HUES48 (cell line): ENCODE measurements around the gene ETF1.
A peak's percentile ranks its signal among the peaks of the same experiment; 100 is the strongest.

ENCODE experiments used
- H3K27ac ChIP-seq: one replicate; pipeline ENCODE4 v1.7.0; 2013; ENCODE audit warnings: low read depth, low read length, inconsistent platforms
- H3K27me3 ChIP-seq: 2 replicates; pipeline ENCODE4 v1.6.1; 2013; ENCODE audit warnings: mild to moderate bottlenecking, low read length; ENCODE audit not compliant: control insufficient read depth, insufficient read depth
- H3K36me3 ChIP-seq: 2 replicates; pipeline ENCODE4 v1.6.1; 2013; ENCODE audit warnings: low read length; ENCODE audit not compliant: control insufficient read depth, insufficient read depth
- H3K4me1 ChIP-seq: 2 replicates; pipeline ENCODE4 v1.6.1; 2013; ENCODE audit warnings: mild to moderate bottlenecking, low read length; ENCODE audit not compliant: control insufficient read depth, insufficient read depth
- H3K4me3 ChIP-seq: 2 replicates; pipeline ENCODE4 v1.5.1; 2013; ENCODE audit warnings: mild to moderate bottlenecking, low read depth, low read length
- H3K9ac ChIP-seq: 2 replicates; pipeline ENCODE4 v1.6.1; 2013; ENCODE audit warnings: mild to moderate bottlenecking, low read depth, low read length, moderate library complexity
- H3K9me3 ChIP-seq: 2 replicates; pipeline ENCODE4 v1.6.1; 2013; ENCODE audit warnings: low read length; ENCODE audit not compliant: control insufficient read depth, insufficient read depth

ETF1 gene

DNA sequence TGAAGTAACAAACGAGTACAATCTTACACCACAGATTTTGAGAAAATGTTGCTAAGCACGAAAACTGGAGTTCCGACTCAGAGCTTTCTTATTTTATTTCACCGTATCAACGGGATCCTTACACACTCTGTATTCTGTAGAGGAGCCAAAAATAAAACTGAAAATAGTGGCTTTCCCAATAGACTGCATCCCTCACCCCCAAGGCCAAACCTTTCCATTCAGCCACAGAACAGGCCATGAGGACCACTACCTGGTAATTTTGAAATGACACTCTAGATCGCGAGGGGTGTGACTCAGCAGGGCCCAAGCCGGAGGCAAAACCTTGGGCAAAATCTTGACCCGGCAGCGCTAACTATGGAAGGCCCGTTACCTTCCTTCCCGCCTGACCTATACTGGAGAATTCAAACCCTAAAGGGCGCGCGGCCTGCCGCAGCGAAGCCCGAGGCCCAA is 31.7 kb upstream of the ETF1 start:
- Histone ChIP-seq H3K4me3 (peak overlapping the region; percentile 98), H3K9me3 (no peaks in the 10 kb centered on the region), H3K36me3 (peaks cover 43% of the 10 kb centered on the region), H3K4me1 (peaks cover 6% of the 10 kb centered on the region; the same call in 1 of the 2 replicates), H3K27me3 (no peaks in the 10 kb centered on the region), H3K27ac (peak overlapping the region; percentile 99), H3K9ac (peak overlapping the region; percentile 99)

DNA sequence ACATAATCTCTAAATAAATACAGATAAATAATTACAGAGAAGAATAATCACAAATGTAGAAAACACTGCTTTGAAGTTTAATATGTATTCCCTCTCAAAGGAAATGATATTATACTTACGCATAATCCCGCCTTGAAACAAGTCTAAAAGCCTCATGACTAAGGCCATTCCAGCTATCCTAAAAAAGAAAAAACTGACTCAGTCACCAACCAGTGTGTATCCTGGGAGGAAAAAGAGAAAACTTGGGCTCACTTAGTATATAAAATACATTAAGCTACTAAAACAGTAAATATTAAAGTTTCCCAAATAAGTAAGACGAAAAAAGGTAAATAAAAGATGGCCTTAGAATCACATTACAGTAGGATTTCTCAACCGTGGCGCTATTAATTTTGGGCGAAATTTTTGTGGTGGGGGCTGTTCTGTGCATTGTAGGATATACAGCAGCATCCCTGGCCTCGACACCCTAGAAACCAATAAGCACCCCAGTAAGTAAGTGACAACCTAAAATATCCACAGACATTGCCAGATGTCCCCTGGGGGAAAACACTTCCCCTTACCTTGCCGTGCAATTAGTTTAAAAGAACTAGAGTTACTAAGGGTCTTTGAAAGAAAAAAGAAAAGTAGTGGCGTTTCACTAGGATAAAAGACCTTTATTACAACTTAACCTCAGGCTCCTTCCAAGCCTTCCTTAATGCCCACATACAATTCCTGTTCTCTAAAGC is 31.1 kb upstream of the ETF1 start:
- H3K9ac ChIP-seq = peak overlapping the region; percentile 99
- no peaks in the 10 kb centered on the region for H3K27me3 ChIP-seq
- peaks cover 50% of the 10 kb centered on the region for H3K36me3 ChIP-seq
- H3K27ac ChIP-seq = peak overlapping the region; percentile 99
- H3K9me3 ChIP-seq = no peaks in the 10 kb centered on the region
- peak overlapping the region; percentile 98 for H3K4me3 ChIP-seq
- peaks cover 6% of the 10 kb centered on the region; the same call in 1 of the 2 replicates for H3K4me1 ChIP-seq

DNA sequence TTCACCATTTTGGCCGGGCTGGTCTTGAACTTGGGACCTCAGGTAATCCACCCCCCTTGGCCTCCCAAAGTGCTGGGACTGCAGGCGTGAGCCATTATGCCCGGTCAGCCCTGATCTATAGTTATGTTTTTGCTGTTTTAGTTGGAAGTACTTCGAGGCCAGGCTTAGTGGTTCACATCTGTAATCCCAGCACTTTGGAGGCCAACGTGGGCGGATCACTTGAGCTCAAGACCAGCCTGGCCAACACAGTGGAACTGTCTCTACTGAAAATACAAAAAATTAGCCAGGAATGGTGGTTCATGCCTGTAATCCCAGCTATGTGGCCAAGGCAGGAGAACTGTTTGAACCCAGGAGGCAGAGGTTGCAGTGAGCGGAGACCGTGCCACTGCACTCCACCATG is 30.2 kb upstream of the ETF1 start:
- H3K27ac ChIP-seq = no peak overlapping the region
- H3K4me1 ChIP-seq = peaks cover 6% of the 10 kb centered on the region; the same call in 1 of the 2 replicates
- no peaks in the 10 kb centered on the region for H3K27me3 ChIP-seq
- no peak overlapping the region for H3K9ac ChIP-seq
- H3K4me3 ChIP-seq = peak overlapping the region; percentile 98; the same call in 1 of the 2 replicates
- peaks cover 59% of the 10 kb centered on the region for H3K36me3 ChIP-seq
- H3K9me3 ChIP-seq = no peaks in the 10 kb centered on the region

DNA sequence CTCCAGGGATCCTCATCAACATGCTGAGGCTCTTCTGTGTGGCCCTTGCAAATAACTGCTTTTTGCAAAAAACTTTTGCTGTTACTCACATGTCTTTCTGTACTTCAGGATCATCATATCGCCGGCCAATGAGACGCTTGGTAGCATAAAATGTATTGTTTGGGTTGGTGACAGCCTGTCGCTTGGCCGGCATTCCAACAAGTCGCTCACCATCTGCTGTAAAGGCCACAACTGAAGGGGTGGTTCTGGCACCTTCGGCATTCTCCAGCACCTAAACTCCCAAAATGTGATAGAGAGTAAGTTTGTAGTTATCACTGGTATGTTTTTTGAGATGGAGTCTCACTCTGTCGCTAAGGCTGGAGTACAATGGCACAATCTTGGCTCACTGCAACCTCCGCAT is 27.8 kb upstream of the ETF1 start:
- no peaks in the 10 kb centered on the region for H3K9me3 ChIP-seq
- H3K27me3 ChIP-seq = no peaks in the 10 kb centered on the region
- H3K9ac ChIP-seq = no peak overlapping the region
- peaks cover 82% of the 10 kb centered on the region for H3K36me3 ChIP-seq
- H3K4me3 ChIP-seq = no peak overlapping the region
- H3K4me1 ChIP-seq = peaks cover 6% of the 10 kb centered on the region; the same call in 1 of the 2 replicates
- H3K27ac ChIP-seq = no peak overlapping the region

DNA sequence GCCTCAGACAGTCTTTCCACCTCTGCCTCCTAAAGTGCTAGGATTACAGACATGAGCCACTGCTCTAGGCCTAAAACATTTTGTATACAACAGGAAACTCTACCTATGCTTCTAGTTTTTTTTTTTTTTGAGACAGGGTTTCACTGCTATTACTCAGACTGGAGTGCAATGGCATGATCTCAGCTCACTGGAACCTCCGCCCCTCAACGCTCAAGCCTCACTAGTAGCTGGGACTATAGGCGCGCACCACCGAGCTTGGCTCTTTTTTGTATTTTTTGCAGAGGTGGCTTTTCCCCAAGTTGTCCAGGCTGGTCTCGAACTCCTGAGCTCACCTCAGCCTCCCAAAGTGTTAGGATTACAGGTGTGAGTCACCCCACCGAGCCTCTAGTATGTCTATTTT is 26.7 kb upstream of the ETF1 start:
- Histone ChIP-seq H3K36me3 (peaks cover 93% of the 10 kb centered on the region), H3K9me3 (no peaks in the 10 kb centered on the region), H3K27me3 (no peaks in the 10 kb centered on the region), H3K9ac (no peak overlapping the region), H3K4me3 (no peak overlapping the region), H3K4me1 (peaks cover 6% of the 10 kb centered on the region; the same call in 1 of the 2 replicates), H3K27ac (no peak overlapping the region)

DNA sequence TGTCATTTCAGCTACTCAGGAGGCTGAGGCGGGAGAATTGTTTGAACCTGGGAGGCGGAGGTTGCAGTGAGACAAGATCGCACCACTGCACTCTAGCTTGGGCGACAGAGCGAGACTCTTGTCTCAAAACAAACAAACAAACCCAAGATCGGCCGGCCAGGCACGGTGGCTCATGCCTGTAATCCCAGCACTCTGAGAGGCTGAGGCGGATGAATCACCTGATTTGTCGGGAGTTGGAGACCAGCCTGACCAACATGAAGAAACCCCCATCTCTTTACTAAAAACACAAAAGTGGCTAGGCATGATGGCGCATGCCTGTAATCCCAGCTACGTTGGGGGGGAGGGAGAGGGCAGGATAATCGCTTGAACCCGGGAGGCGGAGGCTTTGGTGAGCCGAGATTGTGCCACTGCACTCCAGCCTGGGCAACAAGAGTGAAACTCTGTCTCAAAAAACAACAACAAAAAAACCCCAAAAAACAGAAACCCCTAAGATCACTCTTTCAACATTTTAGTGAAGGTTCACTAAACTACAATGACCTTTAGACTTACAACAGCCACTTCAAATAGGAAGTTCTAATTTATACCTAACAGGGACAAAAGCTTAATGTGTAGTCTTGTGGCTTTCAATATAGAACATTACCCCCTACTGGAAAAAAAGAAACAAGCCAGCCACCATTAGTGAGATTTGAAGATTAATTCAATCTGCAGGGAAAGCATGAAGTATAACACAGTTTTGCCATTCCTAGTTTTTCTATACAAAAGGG is 25.2 kb upstream of the ETF1 start:
- Histone ChIP-seq H3K4me3 (no peak overlapping the region), H3K9ac (no peak overlapping the region), H3K27ac (no peak overlapping the region), H3K4me1 (no peaks in the 10 kb centered on the region), H3K36me3 (peaks cover 99% of the 10 kb centered on the region), H3K27me3 (no peaks in the 10 kb centered on the region), H3K9me3 (no peaks in the 10 kb centered on the region)

DNA sequence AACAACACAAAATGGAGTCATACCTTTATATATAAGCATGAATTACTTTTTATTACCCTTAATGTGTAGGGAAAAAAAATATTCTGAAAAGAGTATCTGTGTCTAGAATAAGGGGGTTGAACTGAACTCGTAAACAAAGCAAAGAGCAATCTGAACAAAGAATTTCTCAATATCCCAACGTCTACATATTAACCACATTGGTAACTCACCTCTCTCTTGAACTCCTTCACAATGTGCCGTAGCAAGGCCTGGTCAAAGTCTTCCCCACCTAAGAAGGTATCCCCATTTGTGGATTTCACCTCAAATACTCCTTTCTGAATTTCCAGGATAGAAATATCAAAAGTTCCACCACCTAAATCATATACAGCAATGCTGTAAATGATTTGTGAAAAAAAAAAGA is 23.8 kb upstream of the ETF1 start:
- no peaks in the 10 kb centered on the region for H3K27me3 ChIP-seq
- no peak overlapping the region for H3K27ac ChIP-seq
- H3K9ac ChIP-seq = no peak overlapping the region
- no peak overlapping the region for H3K4me3 ChIP-seq
- no peaks in the 10 kb centered on the region for H3K9me3 ChIP-seq
- peaks cover 94% of the 10 kb centered on the region for H3K36me3 ChIP-seq
- H3K4me1 ChIP-seq = no peaks in the 10 kb centered on the region

DNA sequence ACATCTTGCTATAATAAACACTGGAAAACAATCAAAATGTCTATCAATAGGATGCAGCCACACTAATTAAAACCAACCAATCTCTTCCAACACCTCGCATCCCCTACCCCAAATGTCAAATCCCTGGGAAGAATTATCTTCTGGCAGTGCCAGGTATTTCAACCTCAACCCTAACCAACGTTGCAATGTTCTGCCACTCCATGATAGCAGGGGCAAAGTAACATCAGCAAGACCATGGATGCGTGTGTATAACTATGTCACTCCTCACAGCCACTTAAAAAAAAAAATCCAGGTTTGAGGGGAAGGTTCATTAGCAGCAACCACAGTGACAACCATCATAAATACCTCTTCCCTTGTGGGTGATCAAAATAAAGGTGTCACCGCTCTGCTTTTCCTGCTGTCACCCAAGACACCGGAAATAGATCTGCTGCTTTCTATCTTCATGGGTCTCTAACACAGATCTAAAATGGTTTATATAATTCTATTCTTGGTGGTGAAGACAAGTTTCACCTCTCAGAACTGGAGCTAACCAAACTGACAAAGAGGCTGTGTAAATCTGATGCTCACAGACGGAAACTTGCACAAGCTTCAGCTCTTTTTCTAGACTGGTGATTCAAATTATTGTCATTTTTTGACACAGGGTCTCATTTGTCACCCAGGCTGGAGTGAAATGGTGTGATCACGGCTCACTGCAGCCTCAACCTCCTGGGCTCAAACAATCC is 22.2 kb upstream of the ETF1 start:
- Histone ChIP-seq H3K9ac (no peak overlapping the region), H3K27me3 (no peaks in the 10 kb centered on the region), H3K4me3 (no peak overlapping the region), H3K36me3 (peaks cover 95% of the 10 kb centered on the region), H3K27ac (no peak overlapping the region), H3K9me3 (no peaks in the 10 kb centered on the region), H3K4me1 (no peaks in the 10 kb centered on the region)

DNA sequence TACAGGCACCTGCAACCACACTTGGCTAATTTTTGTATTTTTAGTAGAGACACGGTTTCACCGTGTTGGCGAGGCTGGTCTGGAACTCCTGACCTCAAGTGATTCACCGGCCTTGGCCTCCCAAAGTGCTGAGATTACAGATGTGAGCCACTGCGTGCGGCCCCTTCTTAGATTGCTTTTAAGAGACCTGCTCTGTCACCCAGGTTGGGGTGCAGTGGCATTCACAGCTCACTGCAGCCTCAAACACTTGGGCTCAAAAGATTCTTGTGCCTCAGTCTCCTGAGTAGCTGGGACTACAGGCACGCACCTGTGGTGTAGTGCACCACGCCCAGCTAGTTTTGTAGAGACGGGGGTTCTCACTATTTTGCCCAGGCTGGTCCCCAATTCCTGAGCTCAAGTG is 21.2 kb upstream of the ETF1 start:
- H3K9me3 ChIP-seq = no peaks in the 10 kb centered on the region
- H3K27ac ChIP-seq = no peak overlapping the region
- H3K9ac ChIP-seq = no peak overlapping the region
- H3K36me3 ChIP-seq = peaks cover 95% of the 10 kb centered on the region
- no peaks in the 10 kb centered on the region for H3K27me3 ChIP-seq
- H3K4me1 ChIP-seq = no peaks in the 10 kb centered on the region
- H3K4me3 ChIP-seq = no peak overlapping the region

DNA sequence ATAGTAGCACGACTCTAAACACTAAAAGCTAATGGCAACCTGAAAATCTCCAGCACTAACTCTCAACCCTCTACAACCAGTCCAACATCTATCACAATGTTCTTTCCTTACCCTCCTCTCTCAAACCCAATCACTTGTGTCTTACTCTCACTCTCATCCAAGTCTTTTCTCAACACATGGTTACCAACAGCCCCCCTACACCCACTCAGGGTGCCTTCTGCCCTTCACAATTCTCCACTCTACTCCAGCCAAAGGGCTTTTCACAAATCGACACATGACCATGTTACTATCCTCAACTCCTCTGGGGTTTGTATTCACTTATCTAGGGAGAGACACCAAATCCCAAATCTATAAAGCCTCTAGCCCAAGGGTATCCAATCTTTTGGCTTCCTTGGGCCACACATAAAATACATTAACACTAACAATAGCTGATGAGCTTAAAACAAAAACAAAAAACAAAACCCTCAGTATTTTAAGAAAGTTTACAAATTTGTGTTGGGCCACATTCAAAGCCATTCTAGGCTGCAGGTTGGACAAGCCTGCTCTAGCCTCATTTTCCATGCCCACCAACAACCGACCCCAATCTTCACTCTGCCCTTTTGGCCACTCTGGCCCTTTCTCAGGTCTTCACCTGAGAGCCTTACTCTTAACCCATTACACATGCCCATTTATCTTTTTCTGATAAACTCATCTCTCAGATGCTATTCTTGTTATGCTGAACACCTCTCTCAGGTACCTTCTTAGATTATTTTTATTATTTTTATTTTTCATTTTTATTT is 20.5 kb upstream of the ETF1 start:
- H3K36me3 ChIP-seq = peaks cover 95% of the 10 kb centered on the region
- no peak overlapping the region for H3K4me3 ChIP-seq
- H3K27me3 ChIP-seq = no peaks in the 10 kb centered on the region
- no peaks in the 10 kb centered on the region for H3K4me1 ChIP-seq
- H3K9ac ChIP-seq = no peak overlapping the region
- no peaks in the 10 kb centered on the region for H3K9me3 ChIP-seq
- H3K27ac ChIP-seq = no peak overlapping the region
